ENCODE data around the gene IGSF6. TPM values are rescaled to one million over a fixed set of nuclear protein-coding genes. Genes with fewer than 3 reads are reported as not detected.

IGSF6 gene
- total and polyA plus RNA-seq, 9 of the 15 experiments (the other 6 are each of a cell fraction or from before 2014, with no cell fraction given): 0.07 TPM; not detected in 8

DNA sequence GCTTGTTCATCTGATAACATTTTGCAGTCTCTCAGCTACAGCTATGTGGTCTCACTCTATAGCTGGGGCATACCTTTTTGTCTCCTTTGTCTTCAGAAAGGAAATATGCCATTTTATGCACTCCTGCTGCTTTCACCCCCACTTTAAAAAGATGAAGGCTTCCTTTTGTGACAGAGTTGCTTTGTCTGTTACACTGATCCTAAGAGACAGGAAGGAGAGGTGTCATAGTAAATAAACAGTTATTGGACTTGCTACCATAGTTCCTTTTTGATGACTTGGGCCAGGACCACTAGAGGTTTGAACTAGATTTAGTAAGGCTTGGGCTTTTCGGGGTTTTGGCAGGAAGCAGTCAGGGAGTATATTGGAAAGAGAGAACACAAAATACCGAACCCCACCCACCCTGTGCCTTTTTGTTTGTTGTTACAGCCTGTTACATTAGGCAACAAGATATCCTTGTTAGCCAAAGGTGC is 54.8 kb downstream of the IGSF6 start (continued):
- TF ChIP-seq CBX1 (IDR thresholded peaks at IDR 0.05; ENCODE audit: low read depth) (no peak), BDP1 (IDR thresholded peaks at IDR 0.05; ENCODE audit: insufficient read depth, insufficient read length) (no peak), EHMT2 (IDR thresholded peaks at IDR 0.05) (no peak), TEAD1 (CRISPR knock-in tag; IDR thresholded peaks at IDR 0.05) (no peak), LARP7 (IDR thresholded peaks at IDR 0.05) (no peak), U2AF1 (optimal IDR thresholded peaks at IDR 0.05; ENCODE audit: low read depth, low read length) (no peak)
- TF ChIP-seq, protein P1, sequence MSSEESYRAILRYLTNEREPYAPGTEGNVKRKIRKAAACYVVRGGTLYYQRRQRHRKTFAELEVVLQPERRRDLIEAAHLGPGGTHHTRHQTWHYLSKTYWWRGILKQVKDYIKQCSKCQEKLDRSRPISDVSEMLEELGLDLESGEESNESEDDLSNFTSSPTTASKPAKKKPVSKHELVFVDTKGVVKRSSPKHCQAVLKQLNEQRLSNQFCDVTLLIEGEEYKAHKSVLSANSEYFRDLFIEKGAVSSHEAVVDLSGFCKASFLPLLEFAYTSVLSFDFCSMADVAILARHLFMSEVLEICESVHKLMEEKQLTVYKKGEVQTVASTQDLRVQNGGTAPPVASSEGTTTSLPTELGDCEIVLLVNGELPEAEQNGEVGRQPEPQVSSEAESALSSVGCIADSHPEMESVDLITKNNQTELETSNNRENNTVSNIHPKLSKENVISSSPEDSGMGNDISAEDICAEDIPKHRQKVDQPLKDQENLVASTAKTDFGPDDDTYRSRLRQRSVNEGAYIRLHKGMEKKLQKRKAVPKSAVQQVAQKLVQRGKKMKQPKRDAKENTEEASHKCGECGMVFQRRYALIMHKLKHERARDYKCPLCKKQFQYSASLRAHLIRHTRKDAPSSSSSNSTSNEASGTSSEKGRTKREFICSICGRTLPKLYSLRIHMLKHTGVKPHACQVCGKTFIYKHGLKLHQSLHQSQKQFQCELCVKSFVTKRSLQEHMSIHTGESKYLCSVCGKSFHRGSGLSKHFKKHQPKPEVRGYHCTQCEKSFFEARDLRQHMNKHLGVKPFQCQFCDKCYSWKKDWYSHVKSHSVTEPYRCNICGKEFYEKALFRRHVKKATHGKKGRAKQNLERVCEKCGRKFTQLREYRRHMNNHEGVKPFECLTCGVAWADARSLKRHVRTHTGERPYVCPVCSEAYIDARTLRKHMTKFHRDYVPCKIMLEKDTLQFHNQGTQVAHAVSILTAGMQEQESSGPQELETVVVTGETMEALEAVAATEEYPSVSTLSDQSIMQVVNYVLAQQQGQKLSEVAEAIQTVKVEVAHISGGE (CRISPR knock-in tag; IDR thresholded peaks at IDR 0.05): no peak
